IPS-18a (cell line): ENCODE results near the gene FDPS.

Experiments used
- H3K27ac ChIP-seq: one replicate; pipeline ENCODE4 v1.5.1; 2013; ENCODE audit warnings: low read length
- H3K27me3 ChIP-seq: one replicate; pipeline ENCODE4 v1.6.1; 2013; ENCODE audit warnings: mild to moderate bottlenecking, low read length; ENCODE audit not compliant: control insufficient read depth, insufficient read depth
- H3K36me3 ChIP-seq: one replicate; pipeline ENCODE4 v1.6.1; 2013; ENCODE audit warnings: low read depth, low read length; ENCODE audit not compliant: control insufficient read depth
- H3K4me1 ChIP-seq: one replicate; pipeline ENCODE4 v1.6.1; 2013; ENCODE audit warnings: low read depth, low read length; ENCODE audit not compliant: control insufficient read depth
- H3K4me3 ChIP-seq: one replicate; pipeline ENCODE4 v1.5.1; 2013; ENCODE audit warnings: low read length
- H3K9ac ChIP-seq: one replicate; pipeline ENCODE4 v1.6.1; 2013; ENCODE audit warnings: mild to moderate bottlenecking, low read length, moderate library complexity
- H3K9me3 ChIP-seq: one replicate; pipeline ENCODE4 v1.6.1; 2013; ENCODE audit warnings: low read depth, low read length; ENCODE audit not compliant: control insufficient read depth

Gene FDPS

DNA sequence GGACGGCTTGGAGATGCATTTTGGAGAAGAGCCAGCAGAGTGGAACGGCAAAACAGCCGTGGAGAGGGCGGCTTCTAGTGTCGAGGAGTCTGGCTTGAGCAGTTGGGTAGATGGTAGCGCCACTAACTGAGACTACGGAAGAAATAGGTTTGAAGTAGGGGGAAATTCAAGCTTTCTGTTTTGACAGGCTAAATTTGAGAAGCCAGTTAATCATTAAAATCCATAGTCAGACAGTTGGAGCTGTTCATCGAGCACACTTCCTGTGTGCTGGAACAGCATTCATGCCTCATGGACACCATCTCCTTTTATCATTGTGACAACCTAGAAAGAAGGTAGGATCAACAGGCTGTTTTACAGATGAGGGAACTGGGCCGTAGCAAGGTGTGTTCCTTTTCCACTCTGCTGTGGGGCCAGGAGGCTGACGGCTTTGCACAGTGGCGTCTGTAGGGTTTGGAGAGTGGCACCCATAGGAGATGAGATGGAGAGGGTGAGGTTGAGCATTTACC is 4.1 kb upstream of the FDPS start:
- Histone ChIP-seq H3K4me1 (no peaks in the 10 kb centered on the region), H3K36me3 (no peaks in the 10 kb centered on the region), H3K4me3 (no peak overlapping the region), H3K9ac (no peak overlapping the region), H3K27me3 (no peaks in the 10 kb centered on the region), H3K9me3 (no peaks in the 10 kb centered on the region), H3K27ac (no peak overlapping the region)

- no peak overlapping the region for H3K4me3 ChIP-seq
- no peaks in the 10 kb centered on the region for H3K27me3 ChIP-seq
- no peak overlapping the region for H3K9ac ChIP-seq
- H3K36me3 ChIP-seq, result no peaks in the 10 kb centered on the region
- H3K9me3 ChIP-seq, result no peaks in the 10 kb centered on the region
- H3K4me1 ChIP-seq, result no peaks in the 10 kb centered on the region
- no peak overlapping the region for H3K27ac ChIP-seq
Measured at GRCh38 chr1:155305881-155306391, 2.7 kb upstream of the FDPS start.

- no peaks in the 10 kb centered on the region for H3K9me3 ChIP-seq
- peaks cover 7% of the 10 kb centered on the region for H3K36me3 ChIP-seq
- H3K27me3 ChIP-seq, result no peaks in the 10 kb centered on the region
- H3K4me3 ChIP-seq, result no peak overlapping the region
- H3K9ac ChIP-seq, result no peak overlapping the region
- H3K27ac ChIP-seq, result no peak overlapping the region
- H3K4me1 ChIP-seq, result no peaks in the 10 kb centered on the region
Measured at GRCh38 chr1:155307247-155307740, 1.4 kb upstream of the FDPS start.

DNA sequence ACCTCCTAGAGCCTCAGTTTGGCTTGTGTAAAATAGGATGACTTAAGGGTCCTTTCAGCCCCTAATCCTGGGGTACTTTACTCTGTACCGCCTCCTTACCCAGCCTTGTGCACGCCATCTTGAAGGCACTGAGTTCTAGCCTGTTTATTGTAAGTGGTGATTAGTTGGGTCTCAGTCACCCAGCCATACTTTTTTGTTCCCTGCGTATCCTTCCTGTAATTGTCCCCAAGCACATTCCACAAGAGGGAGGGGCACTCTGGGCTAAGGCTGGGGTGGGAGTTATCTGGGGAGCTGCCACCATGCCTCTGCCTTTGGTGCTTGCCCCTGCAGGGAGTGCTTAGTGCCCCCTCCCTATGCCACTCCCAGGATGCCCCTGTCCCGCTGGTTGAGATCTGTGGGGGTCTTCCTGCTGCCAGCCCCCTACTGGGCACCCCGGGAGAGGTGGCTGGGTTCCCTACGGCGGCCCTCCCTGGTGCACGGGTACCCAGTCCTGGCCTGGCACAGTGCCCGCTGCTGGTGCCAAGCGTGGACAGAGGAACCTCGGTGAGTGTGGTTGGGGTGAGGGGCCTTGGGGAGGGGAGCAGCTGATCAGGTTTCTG is 856 bp downstream of the FDPS start:
- H3K9me3 ChIP-seq, result no peaks in the 10 kb centered on the region
- H3K4me3 ChIP-seq, result peak overlapping the region; percentile 94
- H3K36me3 ChIP-seq, result peaks cover 20% of the 10 kb centered on the region
- H3K4me1 ChIP-seq, result no peaks in the 10 kb centered on the region
- H3K9ac ChIP-seq, result peak overlapping the region; percentile 86
- no peaks in the 10 kb centered on the region for H3K27me3 ChIP-seq
- H3K27ac ChIP-seq, result peak overlapping the region; percentile 33

- H3K9ac ChIP-seq, result no peak overlapping the region
- peaks cover 39% of the 10 kb centered on the region for H3K36me3 ChIP-seq
- H3K9me3 ChIP-seq, result no peaks in the 10 kb centered on the region
- no peak overlapping the region for H3K4me3 ChIP-seq
- no peaks in the 10 kb centered on the region for H3K4me1 ChIP-seq
- no peaks in the 10 kb centered on the region for H3K27me3 ChIP-seq
- H3K27ac ChIP-seq, result no peak overlapping the region
Measured at GRCh38 chr1:155313261-155313660, 4.6 kb downstream of the FDPS start.

DNA sequence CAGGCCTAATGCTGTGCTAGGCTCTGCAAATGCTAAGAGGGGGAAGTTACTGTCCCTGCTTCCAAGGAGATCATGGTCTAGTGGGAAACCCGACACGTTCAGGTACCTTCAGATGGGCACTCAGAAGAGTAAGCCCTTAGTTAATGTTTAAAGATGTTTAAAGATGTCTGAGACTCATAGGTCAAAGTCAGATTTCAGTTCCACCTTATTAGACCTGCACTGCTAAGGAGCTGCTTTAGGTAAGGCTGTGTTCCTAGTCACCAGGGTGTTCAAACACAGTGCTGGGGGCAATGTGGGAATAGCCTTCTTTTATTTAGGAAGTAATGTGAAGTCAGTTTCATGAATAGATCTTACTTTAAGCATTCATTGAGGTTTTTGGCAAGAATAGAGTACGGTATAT is 8.3 kb downstream of the FDPS start:
- H3K9me3 ChIP-seq, result no peaks in the 10 kb centered on the region
- H3K27me3 ChIP-seq, result peaks cover 9% of the 10 kb centered on the region
- H3K27ac ChIP-seq, result no peak overlapping the region
- no peak overlapping the region for H3K9ac ChIP-seq
- peaks cover 10% of the 10 kb centered on the region for H3K4me1 ChIP-seq
- peaks cover 45% of the 10 kb centered on the region for H3K36me3 ChIP-seq
- H3K4me3 ChIP-seq, result no peak overlapping the region

DNA sequence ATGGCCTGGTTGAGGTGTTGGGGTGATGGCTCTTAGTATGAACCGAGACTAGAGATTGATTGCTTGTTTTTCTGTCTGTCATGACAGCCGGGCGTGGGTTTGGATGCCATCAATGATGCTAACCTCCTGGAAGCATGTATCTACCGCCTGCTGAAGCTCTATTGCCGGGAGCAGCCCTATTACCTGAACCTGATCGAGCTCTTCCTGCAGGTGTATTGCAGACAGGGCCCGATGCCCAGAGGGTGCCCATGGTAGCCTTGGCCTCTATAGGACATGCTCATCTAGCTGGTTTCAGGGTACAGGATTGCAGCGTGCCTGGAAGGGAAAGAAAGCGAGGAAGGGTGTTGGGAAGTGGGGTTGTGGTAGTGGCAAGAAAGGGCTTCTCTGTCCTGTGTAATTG is 9.4 kb downstream of the FDPS start:
- H3K9me3 ChIP-seq, result no peaks in the 10 kb centered on the region
- H3K4me3 ChIP-seq, result no peak overlapping the region
- H3K9ac ChIP-seq, result no peak overlapping the region
- no peak overlapping the region for H3K27ac ChIP-seq
- peaks cover 16% of the 10 kb centered on the region for H3K27me3 ChIP-seq
- H3K4me1 ChIP-seq, result peaks cover 17% of the 10 kb centered on the region
- H3K36me3 ChIP-seq, result peaks cover 38% of the 10 kb centered on the region

DNA sequence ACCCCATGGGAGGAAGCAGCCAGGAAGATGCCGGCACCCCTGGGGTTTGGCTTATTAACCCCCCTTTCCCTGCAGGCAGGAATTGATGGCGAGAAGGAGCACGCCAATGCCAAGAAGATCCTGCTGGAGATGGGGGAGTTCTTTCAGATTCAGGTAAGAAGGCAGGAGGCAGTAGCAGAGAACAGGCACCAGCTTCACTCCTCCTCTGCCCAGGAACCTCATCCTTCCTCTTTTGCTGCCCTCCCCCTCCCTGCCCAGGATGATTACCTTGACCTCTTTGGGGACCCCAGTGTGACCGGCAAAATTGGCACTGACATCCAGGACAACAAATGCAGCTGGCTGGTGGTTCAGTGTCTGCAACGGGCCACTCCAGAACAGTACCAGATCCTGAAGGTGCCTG is 10.9 kb downstream of the FDPS start:
- no peak overlapping the region for H3K27ac ChIP-seq
- peaks cover 17% of the 10 kb centered on the region for H3K4me1 ChIP-seq
- H3K9me3 ChIP-seq, result no peaks in the 10 kb centered on the region
- no peak overlapping the region for H3K4me3 ChIP-seq
- no peak overlapping the region for H3K9ac ChIP-seq
- H3K36me3 ChIP-seq, result peaks cover 31% of the 10 kb centered on the region
- peaks cover 16% of the 10 kb centered on the region for H3K27me3 ChIP-seq

- Histone ChIP-seq H3K4me3 (peak overlapping the region; percentile 97), H3K9me3 (no peaks in the 10 kb centered on the region), H3K27ac (no peak overlapping the region), H3K9ac (no peak overlapping the region), H3K36me3 (peaks cover 25% of the 10 kb centered on the region), H3K27me3 (peaks cover 16% of the 10 kb centered on the region), H3K4me1 (peaks cover 18% of the 10 kb centered on the region)
Measured at GRCh38 chr1:155320252-155320651, 11.6 kb downstream of the FDPS start.

DNA sequence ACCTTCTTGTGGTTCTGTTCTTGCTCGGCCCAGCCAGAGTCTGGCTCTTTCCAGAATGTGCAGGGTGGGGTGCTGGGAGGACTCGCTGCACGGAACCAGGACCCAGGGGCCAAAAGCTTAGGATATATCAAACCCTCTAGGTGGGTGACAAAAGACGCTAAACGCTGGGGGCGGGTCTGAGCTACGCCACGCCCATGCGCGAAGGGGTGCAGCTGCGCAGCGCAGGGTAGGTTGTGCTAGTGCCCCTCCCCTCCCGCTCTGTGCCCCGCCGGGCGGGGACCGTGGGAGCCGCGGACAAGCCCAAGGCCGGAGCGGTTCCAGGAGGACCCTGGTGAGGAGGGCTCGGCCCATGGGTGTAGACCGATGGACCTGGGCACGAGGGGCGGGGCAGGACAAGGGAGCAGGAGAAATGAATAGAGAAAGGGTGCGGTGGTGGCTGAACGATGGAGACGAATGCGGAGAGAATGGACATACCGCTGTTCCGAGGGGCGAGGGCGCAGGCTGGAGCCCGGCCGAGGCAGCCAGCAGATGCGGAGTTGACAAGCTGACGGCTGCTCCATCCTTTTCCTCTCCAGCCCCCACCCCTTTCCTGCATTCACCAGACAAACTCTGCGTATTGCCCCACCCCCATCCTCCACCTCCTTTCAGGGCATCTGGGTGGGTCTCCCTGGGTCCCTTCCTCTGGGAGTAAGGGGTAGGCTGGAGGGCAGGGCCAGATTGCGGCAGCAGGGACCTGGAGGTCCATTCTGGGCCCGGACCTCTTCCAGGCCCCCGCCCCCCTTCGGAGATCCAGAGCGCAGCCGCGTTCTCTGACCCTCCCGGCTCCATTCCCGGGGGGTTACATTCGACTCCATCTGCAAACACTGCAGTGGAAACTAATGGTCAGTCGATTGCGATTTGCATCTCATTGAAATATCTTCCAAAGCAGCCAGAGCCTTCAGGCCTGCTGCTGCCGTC is 12.3 kb downstream of the FDPS start, which contains the start of gene RUSC1:
TSS of gene RUSC1 (plus strand) at position 234 of the 957 bp plus-strand sequence. CDS start 880 bp downstream, outside the sequence.
- peaks cover 25% of the 10 kb centered on the region for H3K36me3 ChIP-seq
- H3K4me3 ChIP-seq, result peak within 1 kb of the TSS; percentile 97
- H3K4me1 ChIP-seq, result peaks cover 21% of the 10 kb centered on the region
- no peak within 1 kb of the TSS for H3K27ac ChIP-seq
- H3K9ac ChIP-seq, result peak within 1 kb of the TSS; percentile 11
- no peaks in the 10 kb centered on the region for H3K9me3 ChIP-seq
- H3K27me3 ChIP-seq, result peaks cover 16% of the 10 kb centered on the region
